Ramos (cell line): ENCODE data around the gene INTS1.

Source experiments
- in situ Hi-C: fragments of 300-500 bp; cut with MboI; formaldehyde crosslinking; loops from one replicate; pipeline ENCODE4 v1.14.3; 2022; ENCODE audit warnings: low sequenced_read_pairs; ENCODE audit not compliant: unreplicated experiment

Gene INTS1

GRCh38 chr7:1439373-1440363 lies 64.5 kb downstream of the INTS1 start:
- in situ Hi-C loops, result no loop called here

- in situ Hi-C loops, result no loop called here
Measured at GRCh38 chr7:1438821-1439220, 65.4 kb downstream of the INTS1 start.

- in situ Hi-C loops, result no loop called here
Measured at GRCh38 chr7:1438208-1438607, 66.0 kb downstream of the INTS1 start.

GRCh38 chr7:1437155-1437880 lies 66.9 kb downstream of the INTS1 start:
- in situ Hi-C loops, result no loop called here

- in situ Hi-C loops, result no loop called here
Measured at GRCh38 chr7:1436608-1437007, 67.6 kb downstream of the INTS1 start.

GRCh38 chr7:1434891-1435670 lies 69.1 kb downstream of the INTS1 start:
- in situ Hi-C loops, result no loop called here

GRCh38 chr7:1434165-1434718 lies 69.9 kb downstream of the INTS1 start:
- in situ Hi-C loops, result no loop called here

GRCh38 chr7:1433128-1433920 lies 70.9 kb downstream of the INTS1 start:
- in situ Hi-C loops, result no loop called here

GRCh38 chr7:1432411-1433082 lies 71.6 kb downstream of the INTS1 start:
- in situ Hi-C loops, result no loop called here

GRCh38 chr7:1431634-1432380 lies 72.4 kb downstream of the INTS1 start:
- in situ Hi-C loops, result no loop called here

- in situ Hi-C loops, result no loop called here
Measured at GRCh38 chr7:1431226-1431625, 73.0 kb downstream of the INTS1 start.

GRCh38 chr7:1430056-1430845 lies 73.9 kb downstream of the INTS1 start:
- in situ Hi-C loops, result no loop called here

GRCh38 chr7:1428941-1429501 lies 75.2 kb downstream of the INTS1 start:
- in situ Hi-C loops, result no loop called here

GRCh38 chr7:1427064-1427657 lies 77.0 kb downstream of the INTS1 start:
- in situ Hi-C loops, result no loop called here

GRCh38 chr7:1426474-1426873 lies 77.7 kb downstream of the INTS1 start:
- in situ Hi-C loops, result no loop called here

GRCh38 chr7:1425292-1426136 lies 78.7 kb downstream of the INTS1 start:
- in situ Hi-C loops, result no loop called here
